GM10266 (cell line): ENCODE data around the gene DCHS2.

Source experiments
- DNase-seq: peaks from one replicate; pipeline ENCODE4 v3.0.0; 2012; ENCODE audit errors: extremely low spot score
- TF ChIP-seq, protein P1 (sequence below): IDR thresholded peaks from 2 replicates; pipeline ENCODE4 v1.5.1; 2012; ENCODE audit warnings: mild to moderate bottlenecking, low read depth; ENCODE audit not compliant: control insufficient read depth, insufficient read depth; ENCODE audit errors: missing control alignments

Gene DCHS2

DNA sequence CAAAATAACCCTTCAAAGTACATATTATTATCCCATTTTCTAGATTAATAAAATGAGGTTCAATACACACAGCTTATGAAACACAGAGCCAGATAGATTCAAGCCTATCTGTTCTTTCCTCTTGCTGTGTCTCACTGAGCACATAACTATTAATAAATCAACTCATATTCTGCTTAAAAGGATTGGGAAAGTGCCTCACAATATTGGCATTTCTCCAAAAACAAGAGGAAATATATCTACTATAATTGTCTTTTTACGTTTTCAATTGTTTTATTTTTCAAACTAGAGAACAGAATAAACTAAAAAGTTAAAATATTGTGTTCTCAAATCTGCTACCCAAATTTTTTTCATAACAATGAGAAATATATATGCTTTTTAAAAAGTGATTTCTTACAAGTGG, 15.8 kb downstream of the DCHS2 start:
- no peak for DNase-seq
- TF ChIP-seq, protein P1, sequence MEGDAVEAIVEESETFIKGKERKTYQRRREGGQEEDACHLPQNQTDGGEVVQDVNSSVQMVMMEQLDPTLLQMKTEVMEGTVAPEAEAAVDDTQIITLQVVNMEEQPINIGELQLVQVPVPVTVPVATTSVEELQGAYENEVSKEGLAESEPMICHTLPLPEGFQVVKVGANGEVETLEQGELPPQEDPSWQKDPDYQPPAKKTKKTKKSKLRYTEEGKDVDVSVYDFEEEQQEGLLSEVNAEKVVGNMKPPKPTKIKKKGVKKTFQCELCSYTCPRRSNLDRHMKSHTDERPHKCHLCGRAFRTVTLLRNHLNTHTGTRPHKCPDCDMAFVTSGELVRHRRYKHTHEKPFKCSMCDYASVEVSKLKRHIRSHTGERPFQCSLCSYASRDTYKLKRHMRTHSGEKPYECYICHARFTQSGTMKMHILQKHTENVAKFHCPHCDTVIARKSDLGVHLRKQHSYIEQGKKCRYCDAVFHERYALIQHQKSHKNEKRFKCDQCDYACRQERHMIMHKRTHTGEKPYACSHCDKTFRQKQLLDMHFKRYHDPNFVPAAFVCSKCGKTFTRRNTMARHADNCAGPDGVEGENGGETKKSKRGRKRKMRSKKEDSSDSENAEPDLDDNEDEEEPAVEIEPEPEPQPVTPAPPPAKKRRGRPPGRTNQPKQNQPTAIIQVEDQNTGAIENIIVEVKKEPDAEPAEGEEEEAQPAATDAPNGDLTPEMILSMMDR, result no peak

DNA sequence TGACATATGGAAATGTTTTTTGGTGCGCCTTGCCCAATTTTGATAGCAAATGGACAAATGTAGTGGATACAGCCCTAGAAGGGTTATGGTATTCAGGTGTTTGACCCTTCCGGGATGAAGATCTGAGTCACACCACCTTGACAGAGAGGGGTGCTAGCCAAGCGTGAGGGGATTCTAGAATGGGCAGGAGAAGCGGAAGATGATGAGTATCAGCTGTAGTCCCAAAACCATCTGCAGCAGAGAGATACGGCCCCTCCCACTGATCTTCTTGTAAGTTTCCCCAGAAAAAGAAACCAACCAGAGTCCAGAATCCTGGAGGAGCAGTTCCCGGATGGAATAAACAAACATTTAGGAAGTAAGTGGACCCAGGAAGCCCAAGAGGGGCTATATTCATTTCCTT, 18.1 kb downstream of the DCHS2 start:
- DNase-seq, result no peak
- TF ChIP-seq, protein P1, result no peak

DNA sequence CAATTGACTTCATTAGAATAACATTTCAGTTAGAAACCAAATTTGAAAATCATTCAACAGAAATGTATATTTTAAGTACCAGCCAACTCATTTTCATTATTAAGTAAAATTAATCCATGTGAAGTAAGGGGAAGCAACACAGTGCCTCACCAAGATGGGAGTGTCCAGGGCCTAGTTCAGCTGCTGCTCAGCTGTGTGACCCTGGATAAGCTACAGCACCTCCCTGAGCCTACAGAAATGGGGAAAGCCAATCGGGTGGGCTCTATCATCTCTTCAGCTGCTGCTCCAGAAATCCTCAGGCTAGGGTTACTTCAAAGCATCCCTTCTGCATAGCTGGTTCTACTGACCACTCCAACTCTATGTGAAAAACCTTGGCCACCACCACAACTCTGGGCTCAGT, 18.7 kb downstream of the DCHS2 start:
- DNase-seq, result no peak
- TF ChIP-seq, protein P1, result no peak

DNA sequence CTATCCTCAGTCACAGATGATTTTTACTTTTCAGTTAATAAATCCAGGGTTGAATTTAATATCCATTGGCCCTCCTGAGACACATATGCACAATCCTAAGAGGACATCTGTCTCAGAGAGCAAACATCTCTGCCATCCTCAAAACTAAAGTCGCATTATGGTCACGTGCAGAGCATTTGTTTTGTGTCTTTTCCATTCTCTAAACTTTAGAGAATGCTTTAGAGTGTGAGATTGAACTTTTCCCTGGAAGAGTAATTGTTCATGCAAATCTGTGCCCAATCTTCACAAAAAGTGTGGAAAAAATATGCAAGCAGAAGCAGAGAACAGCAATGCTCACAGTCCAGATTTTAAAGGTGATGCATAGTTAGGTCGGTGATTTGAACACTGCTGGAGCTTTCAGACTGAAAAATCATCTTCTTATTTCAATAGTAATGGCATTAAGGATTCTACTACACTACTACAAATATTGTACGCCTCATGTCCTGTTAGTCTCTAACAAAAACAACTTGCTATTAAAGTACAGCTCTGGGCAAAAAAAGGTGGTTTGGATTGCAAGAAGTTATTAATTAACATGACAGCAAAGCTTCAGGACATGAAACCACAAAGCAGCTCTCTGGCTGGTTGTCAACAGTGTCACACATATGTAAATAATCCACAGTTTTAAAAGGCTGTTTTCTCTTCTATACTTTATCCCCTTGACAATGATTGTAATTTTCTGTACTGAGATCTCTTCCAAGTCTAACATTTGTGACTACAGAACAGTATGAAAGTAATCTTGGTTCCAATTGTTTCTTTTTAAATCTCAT, 19.9 kb downstream of the DCHS2 start:
- DNase-seq, result no peak
- TF ChIP-seq, protein P1, result no peak

DNA sequence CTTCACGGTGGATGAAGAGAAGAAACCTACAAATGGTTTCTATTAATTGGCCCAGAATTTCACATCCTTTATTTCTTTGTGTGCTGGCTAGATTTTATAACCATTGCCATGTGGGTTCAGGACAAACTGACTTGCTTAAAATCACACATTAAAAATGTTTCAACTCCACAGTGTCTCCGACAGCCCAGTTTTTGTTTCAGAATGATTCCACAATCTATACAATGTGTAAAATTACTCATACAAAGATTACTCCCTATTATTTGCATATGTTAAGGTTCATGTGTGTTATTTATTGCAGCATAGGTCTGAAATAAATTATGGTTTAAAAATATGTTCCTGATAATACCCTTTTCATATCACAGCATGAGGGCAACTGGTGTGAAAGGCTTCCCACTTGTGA, 20.6 kb downstream of the DCHS2 start:
- no peak for DNase-seq
- TF ChIP-seq, protein P1, result no peak

DNA sequence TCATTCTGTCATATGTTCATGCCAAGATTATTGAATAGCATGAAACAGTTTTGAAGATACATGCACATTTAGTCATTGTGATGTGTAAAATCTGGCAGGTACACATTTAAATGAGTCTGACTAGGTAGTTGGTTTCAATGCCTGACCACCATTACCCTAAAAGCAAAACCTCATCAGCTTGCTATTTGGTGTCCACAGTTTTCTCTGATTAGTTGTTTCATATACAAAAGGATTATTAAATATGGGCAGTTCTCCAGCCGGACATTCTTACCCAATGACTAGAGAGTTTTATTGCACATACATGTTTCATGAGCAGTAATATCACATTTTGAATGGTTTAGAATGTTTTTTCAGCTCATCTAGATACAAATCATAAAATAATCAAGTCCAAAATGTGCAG, 23.7 kb downstream of the DCHS2 start:
- TF ChIP-seq, protein P1, result no peak
- DNase-seq, result no peak

DNA sequence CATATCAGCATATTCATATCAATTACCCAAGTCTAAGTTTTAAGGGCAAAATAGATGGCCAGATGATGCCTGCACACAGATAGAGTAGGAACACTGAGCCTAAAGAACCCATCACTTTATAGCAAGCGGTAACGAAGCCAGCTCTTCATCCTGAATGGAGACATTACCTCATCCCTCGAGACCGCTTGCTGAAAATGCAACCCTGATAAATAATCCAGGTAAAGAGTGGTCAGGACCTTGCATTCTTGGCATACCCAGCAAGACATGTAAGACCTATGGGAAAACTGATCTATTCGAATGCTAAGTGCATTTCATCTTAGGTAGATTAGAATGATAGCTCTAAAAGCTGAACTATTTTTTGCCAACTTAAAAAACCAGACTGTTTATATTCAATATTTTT, 25.3 kb downstream of the DCHS2 start:
- TF ChIP-seq, protein P1, result no peak
- no peak for DNase-seq
